Astrocyte of the cerebellum (primary cell): ENCODE measurements around the gene CNGB1.

ENCODE experiments used
- DNase-seq: peaks from one replicate; pipeline ENCODE4 v3.0.0-alpha.2; 2011; ENCODE audit warnings: low read depth
- H3K4me3 ChIP-seq: 2 replicates; pipeline ENCODE4 v1.5.1; 2011; ENCODE audit warnings: mild to moderate bottlenecking, low read depth, low read length, moderate library complexity
- in situ Hi-C: cut with HindIII; loops from 2 replicates; pipeline ENCODE4 v1.10.0; 2017; ENCODE audit warnings: low sequenced_read_pairs
- TF ChIP-seq, protein P1 (sequence below): IDR thresholded peaks from 2 replicates; pipeline ENCODE4 v1.5.1; 2012; ENCODE audit warnings: low read length, low read depth, moderate library complexity, mild to moderate bottlenecking; ENCODE audit errors: missing control alignments

CNGB1 gene

GRCh38 chr16:57929250-57929649 lies 41.7 kb downstream of the CNGB1 start:
- in situ Hi-C loops = no loop called here
- H3K4me3 ChIP-seq = no peak overlapping the region
- DNase-seq = no peak
- TF ChIP-seq, protein P1, sequence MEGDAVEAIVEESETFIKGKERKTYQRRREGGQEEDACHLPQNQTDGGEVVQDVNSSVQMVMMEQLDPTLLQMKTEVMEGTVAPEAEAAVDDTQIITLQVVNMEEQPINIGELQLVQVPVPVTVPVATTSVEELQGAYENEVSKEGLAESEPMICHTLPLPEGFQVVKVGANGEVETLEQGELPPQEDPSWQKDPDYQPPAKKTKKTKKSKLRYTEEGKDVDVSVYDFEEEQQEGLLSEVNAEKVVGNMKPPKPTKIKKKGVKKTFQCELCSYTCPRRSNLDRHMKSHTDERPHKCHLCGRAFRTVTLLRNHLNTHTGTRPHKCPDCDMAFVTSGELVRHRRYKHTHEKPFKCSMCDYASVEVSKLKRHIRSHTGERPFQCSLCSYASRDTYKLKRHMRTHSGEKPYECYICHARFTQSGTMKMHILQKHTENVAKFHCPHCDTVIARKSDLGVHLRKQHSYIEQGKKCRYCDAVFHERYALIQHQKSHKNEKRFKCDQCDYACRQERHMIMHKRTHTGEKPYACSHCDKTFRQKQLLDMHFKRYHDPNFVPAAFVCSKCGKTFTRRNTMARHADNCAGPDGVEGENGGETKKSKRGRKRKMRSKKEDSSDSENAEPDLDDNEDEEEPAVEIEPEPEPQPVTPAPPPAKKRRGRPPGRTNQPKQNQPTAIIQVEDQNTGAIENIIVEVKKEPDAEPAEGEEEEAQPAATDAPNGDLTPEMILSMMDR = no peak

GRCh38 chr16:57926041-57926440 lies 44.9 kb downstream of the CNGB1 start:
- in situ Hi-C loops = no loop called here
- TF ChIP-seq, protein P1 = no peak

GRCh38 chr16:57925310-57925709 lies 45.6 kb downstream of the CNGB1 start:
- TF ChIP-seq, protein P1 = no peak
- in situ Hi-C loops = no loop called here
- no peak overlapping the region for H3K4me3 ChIP-seq
- DNase-seq = no peak

More at GRCh38 chr16:57926041-57926440, 44.9 kb downstream of the CNGB1 start:
- H3K4me3 ChIP-seq = no peak overlapping the region
- DNase-seq = no peak

GRCh38 chr16:57924514-57924913 lies 46.4 kb downstream of the CNGB1 start:
- H3K4me3 ChIP-seq = no peak overlapping the region
- in situ Hi-C loops = no loop called here
- no peak for DNase-seq
- TF ChIP-seq, protein P1 = no peak

DNA sequence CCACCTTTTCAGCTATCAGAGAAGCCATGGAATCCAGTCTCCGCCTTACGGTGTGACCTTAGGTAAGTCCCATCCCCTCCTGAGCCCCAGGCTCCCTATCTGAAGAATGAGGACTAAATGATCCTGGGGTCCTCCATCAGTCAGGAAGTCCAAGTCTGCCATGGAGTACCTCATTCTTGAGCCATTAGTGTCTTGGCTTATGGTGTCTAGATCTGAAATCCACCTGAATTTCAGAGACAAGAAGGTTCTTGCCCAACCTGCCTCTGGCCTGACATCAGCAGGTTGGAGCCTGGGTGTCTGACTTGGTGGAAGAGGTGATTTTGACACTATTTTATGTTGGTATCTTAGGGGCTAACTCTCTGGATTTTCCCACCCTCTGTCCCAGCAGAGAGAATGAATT lies 47.1 kb downstream of the CNGB1 start:
- TF ChIP-seq, protein P1 = no peak
- in situ Hi-C loops = no loop called here
- DNase-seq = no peak
- no peak overlapping the region for H3K4me3 ChIP-seq

GRCh38 chr16:57923418-57923817 lies 47.5 kb downstream of the CNGB1 start:
- no peak overlapping the region for H3K4me3 ChIP-seq
- no peak for DNase-seq
- in situ Hi-C loops = no loop called here
- TF ChIP-seq, protein P1 = no peak

- TF ChIP-seq, protein P1 = no peak
- no peak overlapping the region for H3K4me3 ChIP-seq
- in situ Hi-C loops = no loop called here
- no peak for DNase-seq
Measured at GRCh38 chr16:57920880-57921229, 50.1 kb downstream of the CNGB1 start.
